HEK293 (cell line): ENCODE data around the gene PAK4.

Source experiments
- CTCF ChIA-PET: fragments of 350-600 bp; formaldehyde crosslinking; extraction: SDS; loops from one replicate; lab custom pipeline; 2021; ENCODE audit warnings: antibody characterized with exemption; lab: Yijun Ruan, JAX
- POLR2A ChIA-PET: fragments of 300-600 bp; formaldehyde crosslinking; extraction: SDS; loops from one replicate; lab custom pipeline; 2020; ENCODE audit warnings: antibody characterized with exemption, inconsistent platforms; lab: Yijun Ruan, JAX
- H3K27ac ChIP-seq: fragments of 200-500 bp; sonication (Bioruptor generic); 2 replicates; pipeline ENCODE4 v1.5.1; 2014; ENCODE audit warnings: low read depth, low read length, control low read depth, inconsistent platforms; ENCODE audit errors: extremely low read depth
- H3K36me3 ChIP-seq, 2 experiments: fragments of 200-500 bp in 1 of 2; sonication (Bioruptor generic) in 1 of 2; 1 replicate in 1 of 2; 2 replicates in 1 of 2; pipeline ENCODE4 v1.5.1; 2014 to 2017; ENCODE audit warnings: inconsistent platforms in 2 of 2, low read length in 2 of 2; ENCODE audit not compliant: control insufficient read depth in 2 of 2, insufficient read depth in 1 of 2
- H3K4me1 ChIP-seq: fragments of 200-500 bp; sonication (Bioruptor generic); 2 replicates; pipeline ENCODE4 v1.5.1; 2014; ENCODE audit warnings: mild to moderate bottlenecking, low read length, inconsistent platforms; ENCODE audit not compliant: control insufficient read depth, insufficient read depth
- H3K4me3 ChIP-seq: 2 replicates; pipeline ENCODE4 v1.5.1; 2011; ENCODE audit warnings: low read depth, mild to moderate bottlenecking, control low read depth, low read length, moderate library complexity
- H3K9me3 ChIP-seq: fragments of 200-500 bp; sonication (Bioruptor generic); 2 replicates; pipeline ENCODE4 v1.5.1; 2014; ENCODE audit warnings: low read depth, low read length, inconsistent platforms; ENCODE audit not compliant: control insufficient read depth, insufficient read depth
- EGR2 ChIP-seq: fragments of 450-650 bp; formaldehyde crosslinking; IDR thresholded peaks from 2 replicates; pipeline ENCODE4 v1.5.1; 2016; ENCODE audit warnings: low read depth, missing biosample characterization, missing genetic modification characterization
- GLIS1 ChIP-seq: fragments of 450-650 bp; formaldehyde crosslinking; IDR thresholded peaks from 2 replicates; pipeline ENCODE4 v1.5.1; 2016; ENCODE audit warnings: missing biosample characterization, missing genetic modification characterization
- GLIS2 ChIP-seq: fragments of 450-650 bp; formaldehyde crosslinking; IDR thresholded peaks from 2 replicates; pipeline ENCODE4 v1.5.1; 2016; ENCODE audit warnings: missing biosample characterization, missing genetic modification characterization
- IKZF3 ChIP-seq: fragments of 450-650 bp; IDR thresholded peaks from 2 replicates; pipeline ENCODE4 v1.5.0; 2018; ENCODE audit warnings: missing biosample characterization, mild to moderate bottlenecking, missing genetic modification characterization, moderate library complexity
- ZBTB17 ChIP-seq: fragments of 450-650 bp; formaldehyde crosslinking; IDR thresholded peaks from 2 replicates; pipeline ENCODE4 v1.5.1; 2016; ENCODE audit warnings: missing biosample characterization, missing genetic modification characterization
- ZBTB20 ChIP-seq: fragments of 450-650 bp; formaldehyde crosslinking; IDR thresholded peaks from 2 replicates; pipeline ENCODE4 v1.5.1; 2016; ENCODE audit warnings: missing biosample characterization, missing genetic modification characterization
- ZEB2 ChIP-seq: fragments of 450-650 bp; formaldehyde crosslinking; IDR thresholded peaks from 2 replicates; pipeline ENCODE4 v1.5.1; 2016; ENCODE audit warnings: missing biosample characterization, missing genetic modification characterization
- ZFHX2 ChIP-seq: fragments of 450-650 bp; formaldehyde crosslinking; conservative IDR thresholded peaks from 2 replicates; pipeline ENCODE4 v1.5.1; 2016; ENCODE audit warnings: missing biosample characterization, missing genetic modification characterization
- ZFP69B ChIP-seq: fragments of 450-650 bp; formaldehyde crosslinking; IDR thresholded peaks from 2 replicates; pipeline ENCODE4 v1.5.1; 2016; ENCODE audit warnings: missing biosample characterization, missing genetic modification characterization
- ZIC2 ChIP-seq: fragments of 450-650 bp; formaldehyde crosslinking; IDR thresholded peaks from 2 replicates; pipeline ENCODE4 v1.5.1; 2016; ENCODE audit warnings: missing biosample characterization, missing genetic modification characterization
- ZNF133 ChIP-seq: fragments of 450-650 bp; formaldehyde crosslinking; IDR thresholded peaks from 2 replicates; pipeline ENCODE4 v1.5.1; 2016; ENCODE audit warnings: missing biosample characterization, missing genetic modification characterization
- ZNF341 ChIP-seq: fragments of 450-650 bp; formaldehyde crosslinking; IDR thresholded peaks from 2 replicates; pipeline ENCODE4; 2016; ENCODE audit warnings: low read depth, missing biosample characterization, missing genetic modification characterization
- ZNF561 ChIP-seq: fragments of 450-650 bp; IDR thresholded peaks from 2 replicates; pipeline ENCODE4 v1.5.1; 2018; ENCODE audit warnings: missing biosample characterization, missing genetic modification characterization, borderline replicate concordance
- ZNF585B ChIP-seq: fragments of 450-650 bp; formaldehyde crosslinking; IDR thresholded peaks from 2 replicates; pipeline ENCODE4 v1.5.1; 2016; ENCODE audit warnings: missing biosample characterization, missing genetic modification characterization
- ZNF623 ChIP-seq: fragments of 450-650 bp; formaldehyde crosslinking; IDR thresholded peaks from 2 replicates; pipeline ENCODE4 v1.5.1; 2016; ENCODE audit warnings: missing biosample characterization, missing genetic modification characterization
- TF ChIP-seq, protein P1 (sequence below): fragments of 450-650 bp; formaldehyde crosslinking; IDR thresholded peaks from 2 replicates; pipeline ENCODE4 v1.5.1; 2016; ENCODE audit warnings: missing biosample characterization, missing genetic modification characterization
- TF ChIP-seq, protein P2 (sequence below): fragments of 450-650 bp; formaldehyde crosslinking; IDR thresholded peaks from 2 replicates; pipeline ENCODE4 v1.5.1; 2016; ENCODE audit warnings: missing biosample characterization, missing genetic modification characterization
- TF ChIP-seq, protein P3 (sequence below): fragments of 450-650 bp; formaldehyde crosslinking; IDR thresholded peaks from 2 replicates; pipeline ENCODE4 v1.5.1; 2016; ENCODE audit warnings: missing biosample characterization, missing genetic modification characterization
- TF ChIP-seq, protein P4 (sequence below): fragments of 450-650 bp; formaldehyde crosslinking; IDR thresholded peaks from 2 replicates; pipeline ENCODE4 v1.5.1; 2016; ENCODE audit warnings: missing biosample characterization, missing genetic modification characterization

The PAK4 gene

DNA sequence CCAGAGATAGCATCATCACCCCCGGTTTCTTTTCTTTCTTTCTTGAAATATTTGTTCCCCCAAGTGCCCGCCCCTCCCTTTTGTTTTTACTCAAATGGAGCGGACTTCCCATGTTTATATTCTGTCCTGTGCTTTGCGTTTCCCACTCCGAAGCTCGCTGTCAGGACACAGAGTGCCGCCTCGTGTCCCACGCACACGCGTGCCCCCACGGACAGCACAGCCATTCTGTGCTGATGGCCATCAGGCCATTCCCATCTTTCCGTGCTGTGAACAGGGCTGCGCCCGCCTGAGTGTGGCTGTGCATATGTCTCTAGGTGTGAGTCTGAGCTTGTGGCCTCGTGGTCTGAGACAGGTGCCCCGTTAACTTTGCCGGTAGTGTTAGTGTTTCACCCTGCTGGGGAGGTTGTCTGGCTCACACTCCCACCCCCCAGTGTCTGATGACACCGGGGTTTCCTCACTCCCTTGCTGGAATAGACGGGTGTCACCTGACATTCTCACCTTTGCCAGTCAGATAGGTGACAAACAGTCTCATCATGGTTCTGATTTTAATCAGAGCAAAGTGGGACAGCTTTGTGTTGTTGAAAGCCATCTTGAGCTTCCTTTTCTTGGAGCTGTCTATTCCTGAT lies 6.9 kb downstream of the PAK4 start:
- peaks cover 46% of the 10 kb centered on the region for H3K4me1 ChIP-seq
- POLR2A ChIA-PET: interaction anchor here (0.8 kb wide), 1 partner anchor 21 kb away, joined by 3 read pairs; no protein-coding TSS in a partner anchor
- H3K27ac ChIP-seq: 0 out of 2 replicates have a peak overlapping the region, but pooled peaks have one; percentile 4
- H3K36me3 ChIP-seq: peaks cover 0 to 4% of the 10 kb centered on the region in 2 experiments; a peak in 2 of 3 replicates
- H3K4me3 ChIP-seq: no peak overlapping the region
- TF ChIP-seq GLIS1 (tag by site-specific recombination) (peak; percentile 70), ZNF341 (tag by site-specific recombination) (peak; percentile 74), ZFP69B (no peak), ZEB2 (tag by site-specific recombination) (peak; percentile 51)
- TF ChIP-seq, all 188 proteins: peak for 3
- no peaks in the 10 kb centered on the region for H3K9me3 ChIP-seq
- CTCF ChIA-PET: interaction anchor here (0.5 to 1.8 kb wide), 7 partner anchors 10 to 306 kb away, joined by 3 to 11 read pairs (median 5); no protein-coding TSS in a partner anchor

DNA sequence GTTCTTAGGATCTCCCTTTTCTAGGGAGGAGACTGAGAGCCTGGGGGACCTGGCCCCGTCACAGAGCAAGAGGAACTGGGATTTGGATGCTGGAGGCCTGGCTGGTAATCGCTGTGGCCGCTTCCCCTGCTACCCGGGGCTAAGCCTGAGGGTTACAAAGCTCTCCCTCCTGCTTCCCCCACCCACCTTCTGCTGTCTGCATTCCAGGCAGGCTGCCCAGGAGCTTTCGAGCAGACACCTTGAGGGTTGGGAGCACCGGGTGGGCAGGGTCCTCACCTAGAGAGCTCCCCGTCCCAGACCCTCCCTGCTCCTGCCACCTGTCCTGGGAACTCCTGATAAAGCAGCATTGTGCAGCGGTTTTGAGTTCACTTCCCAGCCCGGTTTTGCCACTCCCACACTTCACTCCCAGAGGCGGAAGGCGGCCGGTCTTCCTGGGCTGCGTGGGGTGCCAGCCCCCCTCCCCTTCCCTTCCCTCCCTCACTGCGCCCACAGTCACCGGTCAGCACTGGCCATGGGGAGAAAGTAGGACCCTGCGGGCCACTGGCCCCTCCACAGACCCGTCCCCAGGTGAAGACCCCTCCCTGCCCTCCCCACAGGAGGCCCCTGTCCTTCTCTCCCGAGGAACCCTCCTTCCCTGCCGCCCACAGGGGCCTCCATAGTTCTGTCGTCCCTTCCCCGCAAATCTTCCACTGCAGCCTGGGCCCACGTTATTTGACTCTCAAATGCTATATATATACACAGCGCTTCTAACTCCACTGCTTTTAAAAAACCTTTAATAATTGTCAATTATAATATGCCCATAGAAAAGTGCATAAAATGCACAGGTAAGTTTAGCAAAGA lies 8.1 kb downstream of the PAK4 start:
- 0 out of 2 replicates have a peak overlapping the region, but pooled peaks have one; percentile 4 for H3K27ac ChIP-seq
- TF ChIP-seq IKZF3: peak; percentile 19; the same call in 1 of the 2 replicates
- TF ChIP-seq, protein P1, sequence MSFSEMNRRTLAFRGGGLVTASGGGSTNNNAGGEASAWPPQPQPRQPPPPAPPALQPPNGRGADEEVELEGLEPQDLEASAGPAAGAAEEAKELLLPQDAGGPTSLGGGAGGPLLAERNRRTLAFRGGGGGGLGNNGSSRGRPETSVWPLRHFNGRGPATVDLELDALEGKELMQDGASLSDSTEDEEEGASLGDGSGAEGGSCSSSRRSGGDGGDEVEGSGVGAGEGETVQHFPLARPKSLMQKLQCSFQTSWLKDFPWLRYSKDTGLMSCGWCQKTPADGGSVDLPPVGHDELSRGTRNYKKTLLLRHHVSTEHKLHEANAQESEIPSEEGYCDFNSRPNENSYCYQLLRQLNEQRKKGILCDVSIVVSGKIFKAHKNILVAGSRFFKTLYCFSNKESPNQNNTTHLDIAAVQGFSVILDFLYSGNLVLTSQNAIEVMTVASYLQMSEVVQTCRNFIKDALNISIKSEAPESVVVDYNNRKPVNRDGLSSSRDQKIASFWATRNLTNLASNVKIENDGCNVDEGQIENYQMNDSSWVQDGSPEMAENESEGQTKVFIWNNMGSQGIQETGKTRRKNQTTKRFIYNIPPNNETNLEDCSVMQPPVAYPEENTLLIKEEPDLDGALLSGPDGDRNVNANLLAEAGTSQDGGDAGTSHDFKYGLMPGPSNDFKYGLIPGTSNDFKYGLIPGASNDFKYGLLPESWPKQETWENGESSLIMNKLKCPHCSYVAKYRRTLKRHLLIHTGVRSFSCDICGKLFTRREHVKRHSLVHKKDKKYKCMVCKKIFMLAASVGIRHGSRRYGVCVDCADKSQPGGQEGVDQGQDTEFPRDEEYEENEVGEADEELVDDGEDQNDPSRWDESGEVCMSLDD (tag by site-specific recombination): no peak
- TF ChIP-seq, protein P2, sequence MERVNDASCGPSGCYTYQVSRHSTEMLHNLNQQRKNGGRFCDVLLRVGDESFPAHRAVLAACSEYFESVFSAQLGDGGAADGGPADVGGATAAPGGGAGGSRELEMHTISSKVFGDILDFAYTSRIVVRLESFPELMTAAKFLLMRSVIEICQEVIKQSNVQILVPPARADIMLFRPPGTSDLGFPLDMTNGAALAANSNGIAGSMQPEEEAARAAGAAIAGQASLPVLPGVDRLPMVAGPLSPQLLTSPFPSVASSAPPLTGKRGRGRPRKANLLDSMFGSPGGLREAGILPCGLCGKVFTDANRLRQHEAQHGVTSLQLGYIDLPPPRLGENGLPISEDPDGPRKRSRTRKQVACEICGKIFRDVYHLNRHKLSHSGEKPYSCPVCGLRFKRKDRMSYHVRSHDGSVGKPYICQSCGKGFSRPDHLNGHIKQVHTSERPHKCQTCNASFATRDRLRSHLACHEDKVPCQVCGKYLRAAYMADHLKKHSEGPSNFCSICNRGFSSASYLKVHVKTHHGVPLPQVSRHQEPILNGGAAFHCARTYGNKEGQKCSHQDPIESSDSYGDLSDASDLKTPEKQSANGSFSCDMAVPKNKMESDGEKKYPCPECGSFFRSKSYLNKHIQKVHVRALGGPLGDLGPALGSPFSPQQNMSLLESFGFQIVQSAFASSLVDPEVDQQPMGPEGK (tag by site-specific recombination): peak; percentile 56; the same call in 1 of the 2 replicates
- 0 out of 2 replicates have a peak, but pooled peaks have one; percentile 5 for TF ChIP-seq ZNF585B (tag by site-specific recombination)
- TF ChIP-seq EGR2 (tag by site-specific recombination): peak; percentile 97
- no peak for TF ChIP-seq ZNF561 (tag by site-specific recombination)
- TF ChIP-seq, protein P3, sequence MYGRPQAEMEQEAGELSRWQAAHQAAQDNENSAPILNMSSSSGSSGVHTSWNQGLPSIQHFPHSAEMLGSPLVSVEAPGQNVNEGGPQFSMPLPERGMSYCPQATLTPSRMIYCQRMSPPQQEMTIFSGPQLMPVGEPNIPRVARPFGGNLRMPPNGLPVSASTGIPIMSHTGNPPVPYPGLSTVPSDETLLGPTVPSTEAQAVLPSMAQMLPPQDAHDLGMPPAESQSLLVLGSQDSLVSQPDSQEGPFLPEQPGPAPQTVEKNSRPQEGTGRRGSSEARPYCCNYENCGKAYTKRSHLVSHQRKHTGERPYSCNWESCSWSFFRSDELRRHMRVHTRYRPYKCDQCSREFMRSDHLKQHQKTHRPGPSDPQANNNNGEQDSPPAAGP: peak; percentile 68
- 0 out of 2 replicates have a peak, but pooled peaks have one; percentile 18 for TF ChIP-seq ZIC2 (tag by site-specific recombination)
- peak; percentile 62 for TF ChIP-seq ZBTB20 (tag by site-specific recombination)
- TF ChIP-seq, protein P4, sequence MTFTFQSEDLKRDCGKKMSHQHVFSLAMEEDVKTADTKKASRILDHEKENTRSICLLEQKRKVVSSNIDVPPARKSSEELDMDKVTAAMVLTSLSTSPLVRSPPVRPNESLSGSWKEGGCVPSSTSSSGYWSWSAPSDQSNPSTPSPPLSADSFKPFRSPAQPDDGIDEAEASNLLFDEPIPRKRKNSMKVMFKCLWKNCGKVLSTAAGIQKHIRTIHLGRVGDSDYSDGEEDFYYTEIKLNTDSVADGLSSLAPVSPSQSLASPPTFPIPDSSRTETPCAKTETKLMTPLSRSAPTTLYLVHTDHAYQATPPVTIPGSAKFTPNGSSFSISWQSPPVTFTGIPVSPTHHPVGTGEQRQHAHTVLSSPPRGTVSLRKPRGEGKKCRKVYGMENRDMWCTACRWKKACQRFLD: no peak
- TF ChIP-seq ZNF623 (tag by site-specific recombination): no peak
- TF ChIP-seq GLIS2: peak; percentile 61
- no peak for TF ChIP-seq ZNF133 (tag by site-specific recombination)
- TF ChIP-seq ZFHX2 (tag by site-specific recombination): peak; percentile 95
- 0 out of 2 replicates have a peak, but pooled peaks have one; percentile 29 for TF ChIP-seq ZBTB17
- ChIA-PET CTCF (interaction anchor here (0.5 to 1.8 kb wide), 7 partner anchors 11 to 278 kb away, joined by 3 to 11 read pairs (median 5); no protein-coding TSS in a partner anchor), POLR2A (no interaction called here)
- peaks cover 40% of the 10 kb centered on the region for H3K4me1 ChIP-seq
- no peaks in the 10 kb centered on the region for H3K9me3 ChIP-seq
- H3K36me3 ChIP-seq: peaks cover 0 to 4% of the 10 kb centered on the region in 2 experiments; a peak in 2 of 3 replicates
- H3K4me3 ChIP-seq: no peak overlapping the region
